CD4-positive, alpha-beta T cell treated with Interleukin-15 for 4 hours (primary cell): ENCODE results near the gene RABL2B.

Experiments
- DNase-seq: peaks from one replicate; pipeline ENCODE4 v3.0.0-alpha.2; 2020; ENCODE audit warnings: low spot score

Gene RABL2B

GRCh38 chr22:50738649-50739227, 44.7 kb downstream of the RABL2B start:
- no peak for DNase-seq

GRCh38 chr22:50737728-50738648, 45.4 kb downstream of the RABL2B start, which contains the start of gene ACR:
ACR (plus strand) TSS chr22:50738204; CDS start chr22:50738236, 32 bp downstream.
- DNase-seq = no peak

GRCh38 chr22:50735739-50736030, 47.8 kb downstream of the RABL2B start:
- no peak for DNase-seq

- no peak for DNase-seq
Measured at GRCh38 chr22:50734986-50735738, 48.3 kb downstream of the RABL2B start.

- no peak for DNase-seq
Measured at GRCh38 chr22:50734343-50734771, 49.1 kb downstream of the RABL2B start.

GRCh38 chr22:50733521-50734342, 49.7 kb downstream of the RABL2B start:
- DNase-seq = no peak

- DNase-seq = no peak
Measured at GRCh38 chr22:50732681-50733080, 50.8 kb downstream of the RABL2B start.

- peak; percentile 61 for DNase-seq
Measured at GRCh38 chr22:50731811-50732624, 51.4 kb downstream of the RABL2B start.

GRCh38 chr22:50730941-50731661, 52.3 kb downstream of the RABL2B start:
- DNase-seq = no peak

- DNase-seq = no peak
Measured at GRCh38 chr22:50730013-50730891, 53.2 kb downstream of the RABL2B start.

GRCh38 chr22:50729391-50730012, 53.9 kb downstream of the RABL2B start:
- DNase-seq = no peak

- no peak for DNase-seq
Measured at GRCh38 chr22:50728523-50728931, 54.9 kb downstream of the RABL2B start.

- no peak for DNase-seq
Measured at GRCh38 chr22:50727678-50728522, 55.5 kb downstream of the RABL2B start.

- DNase-seq = no peak
Measured at GRCh38 chr22:50726643-50727340, 56.6 kb downstream of the RABL2B start.

- no peak for DNase-seq
Measured at GRCh38 chr22:50725597-50725996, 57.8 kb downstream of the RABL2B start.

GRCh38 chr22:50724616-50725015, 58.8 kb downstream of the RABL2B start:
- DNase-seq = no peak

GRCh38 chr22:50723991-50724390, 59.4 kb downstream of the RABL2B start:
- no peak for DNase-seq
